Ascending aorta (tissue), 2 donors: ENCODE results near the gene HDAC10. TPM values are rescaled to one million over a fixed set of nuclear protein-coding genes. Genes with fewer than 3 reads are reported as not detected.

ENCODE experiments used
- DNase-seq, 2 donors: peaks; one replicate each; pipeline ENCODE4 v3.0.0-alpha.2; 2019; ENCODE audit warnings: low spot score in 2 of 2
- H3K27ac ChIP-seq, 2 donors: fragments of 200-600 bp; sonication (generic); one replicate each; pipeline ENCODE4 v1.5.1; 2016 to 2017; ENCODE audit warnings: mild to moderate bottlenecking in 1 of 2
- H3K27me3 ChIP-seq: fragments of 200-600 bp; sonication (generic); one replicate; pipeline ENCODE4 v1.5.1; 2017
- H3K36me3 ChIP-seq, 2 donors: fragments of 200-600 bp; sonication (generic); one replicate each; pipeline ENCODE4 v1.5.1; 2016
- H3K4me1 ChIP-seq, 2 donors: fragments of 200-600 bp; sonication (generic); one replicate each; pipeline ENCODE4 v1.5.1; 2016 to 2017; ENCODE audit warnings: mild to moderate bottlenecking in 1 of 2
- H3K4me3 ChIP-seq, 2 donors: fragments of 200-600 bp; sonication (generic); one replicate each; pipeline ENCODE4 v1.5.1; 2016 to 2017; ENCODE audit warnings: mild to moderate bottlenecking in 1 of 2
- H3K9me3 ChIP-seq, 2 donors: fragments of 200-600 bp; sonication (generic); one replicate each; pipeline ENCODE4 v1.5.1; 2016
- intact Hi-C: fragments of 100-400 bp; cut with DNase I; formaldehyde crosslinking; loops from one replicate; pipeline ENCODE4 v1.15.1; 2023
- total RNA-seq: library from RNA; depleted of rRNA; stranded (reverse); fragments of >200 nt; gene quantifications from one replicate; pipeline ENCODE4 v1.1.0, GENCODE V29; 2016
- TF ChIP-seq, protein P1 (sequence below), 3 experiments: fragments of 200-600 bp in 2 of 3; fragments of 450-650 bp in 1 of 3; sonication (generic) in 2 of 3; IDR thresholded peaks; one replicate each; pipeline ENCODE4 v1.5.1; 2016 to 2019; ENCODE audit warnings: antibody characterized with exemption in 3 of 3, mild to moderate bottlenecking in 1 of 3, moderate library complexity in 1 of 3

Gene HDAC10
- total RNA-seq, 1 donor from 2014 or later, result 73.2 TPM

DNA sequence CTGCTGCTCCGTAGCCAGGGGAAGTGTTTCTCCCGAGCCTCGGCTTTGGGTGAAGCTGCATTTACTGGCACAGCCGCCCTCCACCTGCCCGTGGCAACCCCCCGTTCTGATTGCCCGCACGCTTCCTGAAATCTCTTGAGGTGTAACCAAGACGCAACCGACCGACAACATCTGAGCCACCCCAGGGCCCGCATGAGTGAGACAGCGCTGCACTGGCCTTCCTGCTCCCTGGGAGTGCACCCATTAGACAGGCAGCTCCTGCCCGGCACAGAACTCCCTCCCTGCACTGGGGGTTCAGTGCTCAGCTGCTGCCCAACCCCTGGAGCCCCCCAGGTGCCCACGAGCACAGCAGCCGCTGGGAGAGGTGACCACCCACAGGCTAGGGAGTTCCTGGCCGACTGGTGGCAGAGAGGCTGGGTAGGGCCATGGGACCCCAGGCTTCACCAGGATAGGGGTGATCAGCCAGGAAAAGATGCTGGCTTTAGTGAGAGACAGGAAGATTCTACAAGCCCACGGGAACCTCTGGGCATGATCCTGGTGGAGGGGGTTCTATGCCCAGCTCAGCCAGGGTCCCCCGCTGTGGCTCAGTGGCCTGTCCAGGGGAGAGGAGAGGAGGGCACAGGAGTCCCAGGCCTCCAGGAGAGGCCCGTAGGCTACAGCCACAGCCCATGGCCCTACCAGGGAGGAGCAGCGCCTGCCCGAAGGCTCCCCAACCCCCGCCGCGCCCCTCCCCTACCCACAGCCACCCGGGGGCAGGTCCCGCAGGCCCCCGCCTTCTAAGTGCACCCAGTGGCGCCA, 41.8 kb upstream of the HDAC10 start:
- peaks cover 9 to 34% of the 10 kb centered on the region in 2 donors for H3K4me1 ChIP-seq
- H3K27me3 ChIP-seq, result no peaks in the 10 kb centered on the region
- peak in 1 of 2 donors; percentile 88 for DNase-seq
- no peaks in the 10 kb centered on the region for H3K9me3 ChIP-seq
- H3K27ac ChIP-seq, result peak overlapping the region; percentile 77 to 97
- intact Hi-C loops, result loop anchor here (1.0 kb wide), 2 partner anchors 12 to 34 kb away; partner anchors contain the start of gene DENND6B
- TF ChIP-seq, protein P1, sequence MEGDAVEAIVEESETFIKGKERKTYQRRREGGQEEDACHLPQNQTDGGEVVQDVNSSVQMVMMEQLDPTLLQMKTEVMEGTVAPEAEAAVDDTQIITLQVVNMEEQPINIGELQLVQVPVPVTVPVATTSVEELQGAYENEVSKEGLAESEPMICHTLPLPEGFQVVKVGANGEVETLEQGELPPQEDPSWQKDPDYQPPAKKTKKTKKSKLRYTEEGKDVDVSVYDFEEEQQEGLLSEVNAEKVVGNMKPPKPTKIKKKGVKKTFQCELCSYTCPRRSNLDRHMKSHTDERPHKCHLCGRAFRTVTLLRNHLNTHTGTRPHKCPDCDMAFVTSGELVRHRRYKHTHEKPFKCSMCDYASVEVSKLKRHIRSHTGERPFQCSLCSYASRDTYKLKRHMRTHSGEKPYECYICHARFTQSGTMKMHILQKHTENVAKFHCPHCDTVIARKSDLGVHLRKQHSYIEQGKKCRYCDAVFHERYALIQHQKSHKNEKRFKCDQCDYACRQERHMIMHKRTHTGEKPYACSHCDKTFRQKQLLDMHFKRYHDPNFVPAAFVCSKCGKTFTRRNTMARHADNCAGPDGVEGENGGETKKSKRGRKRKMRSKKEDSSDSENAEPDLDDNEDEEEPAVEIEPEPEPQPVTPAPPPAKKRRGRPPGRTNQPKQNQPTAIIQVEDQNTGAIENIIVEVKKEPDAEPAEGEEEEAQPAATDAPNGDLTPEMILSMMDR (IDR thresholded peaks at IDR 0.05), result no peak
- peaks cover 25 to 36% of the 10 kb centered on the region in 2 donors for H3K36me3 ChIP-seq
- peak overlapping the region; percentile 45 to 57 for H3K4me3 ChIP-seq

- H3K27ac ChIP-seq, result no peak overlapping the region
- H3K9me3 ChIP-seq, result no peaks in the 10 kb centered on the region
- intact Hi-C loops, result no loop called here
- no peaks in the 10 kb centered on the region for H3K27me3 ChIP-seq
- TF ChIP-seq, protein P1 (IDR thresholded peaks at IDR 0.05), result no peak
- peaks cover 48 to 60% of the 10 kb centered on the region in 2 donors for H3K36me3 ChIP-seq
- no peak for DNase-seq
- no peak overlapping the region for H3K4me3 ChIP-seq
- peaks cover 9 to 27% of the 10 kb centered on the region in 2 donors for H3K4me1 ChIP-seq
Measured at GRCh38 chr22:50289942-50290630, 39.0 kb upstream of the HDAC10 start.

GRCh38 chr22:50289151-50289941, 38.3 kb upstream of the HDAC10 start:
- no peaks in the 10 kb centered on the region for H3K27me3 ChIP-seq
- no peak for DNase-seq
- H3K9me3 ChIP-seq, result no peaks in the 10 kb centered on the region
- H3K36me3 ChIP-seq, result peaks cover 55 to 67% of the 10 kb centered on the region in 2 donors
- no peak overlapping the region for H3K27ac ChIP-seq
- H3K4me1 ChIP-seq, result peaks cover 9 to 21% of the 10 kb centered on the region in 2 donors
- TF ChIP-seq, protein P1 (IDR thresholded peaks at IDR 0.05), result no peak
- no peak overlapping the region for H3K4me3 ChIP-seq
- intact Hi-C loops, result no loop called here

DNA sequence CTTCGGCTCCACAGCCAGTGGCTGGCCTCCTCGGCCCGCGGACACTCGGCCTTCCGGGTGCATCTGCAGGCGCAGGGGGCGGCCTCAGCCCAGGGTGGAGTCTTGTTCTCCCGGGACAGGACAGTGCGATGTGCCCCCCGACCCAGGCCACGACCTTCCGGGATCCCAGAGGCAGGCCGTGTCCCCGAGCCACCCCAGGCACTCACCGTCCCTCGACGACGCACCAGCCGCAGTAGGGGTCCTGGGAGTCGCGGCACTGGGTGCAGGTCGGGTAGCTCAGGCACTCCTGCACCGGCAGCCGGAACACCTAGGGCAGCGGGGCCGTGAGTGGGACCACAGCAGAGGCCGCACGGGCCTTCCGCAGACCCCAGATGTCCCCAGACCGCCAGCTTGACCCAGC, 36.7 kb upstream of the HDAC10 start:
- DNase-seq, result no peak
- intact Hi-C loops, result no loop called here
- TF ChIP-seq, protein P1 (IDR thresholded peaks at IDR 0.05), result no peak
- Histone ChIP-seq H3K36me3 (peaks cover 71 to 83% of the 10 kb centered on the region in 2 donors), H3K27me3 (no peaks in the 10 kb centered on the region), H3K27ac (no peak overlapping the region), H3K4me1 (peaks cover under 1 to 5% of the 10 kb centered on the region in 2 donors), H3K9me3 (no peaks in the 10 kb centered on the region), H3K4me3 (no peak overlapping the region)

GRCh38 chr22:50286701-50287318, 35.7 kb upstream of the HDAC10 start:
- intact Hi-C loops, result no loop called here
- TF ChIP-seq, protein P1 (IDR thresholded peaks at IDR 0.05), result no peak
- Histone ChIP-seq H3K36me3 (peaks cover 80 to 92% of the 10 kb centered on the region in 2 donors), H3K27ac (no peak overlapping the region), H3K9me3 (no peaks in the 10 kb centered on the region), H3K4me1 (no peaks in the 10 kb centered on the region), H3K27me3 (no peaks in the 10 kb centered on the region), H3K4me3 (no peak overlapping the region)
- DNase-seq, result no peak
